Measurements from ENCODE around the gene ORC5.

- TF ChIP-seq EZH2 (IDR thresholded peaks at IDR 0.05; ENCODE audit: low read length, missing control alignments) = no peak
- no peak for TF ChIP-seq CTCF (conservative IDR thresholded peaks at IDR 0.05 in 1 of 2, IDR thresholded peaks at IDR 0.05 in 1 of 2; ENCODE audit: low read depth in 1 of 2, low read length in 2 of 2)
Observed at GRCh38 chr7:104241538-104242209, 33.9 kb upstream of the ORC5 start.

Measured in fibroblast of lung (primary cell).